ENCODE data around the gene CCDC167.

CCDC167 gene

GRCh38 chr6:37495244-37495934, 4.3 kb downstream of the CCDC167 start:
- DNase-seq (ENCODE audit: low spot score in 2 of 2) (no peak), ATAC-seq (ENCODE audit: low read depth) (no peak)
- Mint-ChIP-seq H3K27ac (no peak overlapping the region), H3K4me3 (no peak overlapping the region), H3K27me3 (no peaks in the 10 kb centered on the region), H3K4me1 (peaks cover 44% of the 10 kb centered on the region), H3K9me3 (no peaks in the 10 kb centered on the region), H3K36me3 (peaks cover 2% of the 10 kb centered on the region)

GRCh38 chr6:37493661-37493995, 6.1 kb downstream of the CCDC167 start:
- H3K36me3 Mint-ChIP-seq = peaks cover 1% of the 10 kb centered on the region
- no peaks in the 10 kb centered on the region for H3K27me3 Mint-ChIP-seq
- H3K27ac Mint-ChIP-seq = no peak overlapping the region
- ATAC-seq (ENCODE audit: low read depth) = no peak
- no peak for DNase-seq (ENCODE audit: low spot score in 2 of 2)
- no peak overlapping the region for H3K4me3 Mint-ChIP-seq
- H3K9me3 Mint-ChIP-seq = no peaks in the 10 kb centered on the region
- H3K4me1 Mint-ChIP-seq = peaks cover 42% of the 10 kb centered on the region

GRCh38 chr6:37492991-37493660, 6.6 kb downstream of the CCDC167 start:
- Mint-ChIP-seq H3K9me3 (no peaks in the 10 kb centered on the region), H3K4me3 (no peak overlapping the region), H3K4me1 (peaks cover 43% of the 10 kb centered on the region), H3K27ac (no peak overlapping the region), H3K27me3 (no peaks in the 10 kb centered on the region), H3K36me3 (peaks cover 3% of the 10 kb centered on the region)
- ATAC-seq (ENCODE audit: low read depth) = no peak
- DNase-seq (ENCODE audit: low spot score in 2 of 2) = no peak

- Mint-ChIP-seq H3K36me3 (peaks cover 3% of the 10 kb centered on the region), H3K27me3 (no peaks in the 10 kb centered on the region), H3K9me3 (no peaks in the 10 kb centered on the region), H3K4me1 (peaks cover 43% of the 10 kb centered on the region), H3K27ac (peak overlapping the region; percentile 73), H3K4me3 (no peak overlapping the region)
- ATAC-seq (ENCODE audit: low read depth) (no peak), DNase-seq (ENCODE audit: low spot score in 2 of 2) (no peak)
Observed at GRCh38 chr6:37492236-37492972, 7.3 kb downstream of the CCDC167 start.

GRCh38 chr6:37491830-37492208, 7.9 kb downstream of the CCDC167 start:
- Mint-ChIP-seq H3K4me1 (peaks cover 40% of the 10 kb centered on the region), H3K4me3 (no peak overlapping the region), H3K36me3 (peaks cover 3% of the 10 kb centered on the region), H3K27me3 (no peaks in the 10 kb centered on the region), H3K9me3 (no peaks in the 10 kb centered on the region), H3K27ac (peak overlapping the region; percentile 73)
- ATAC-seq (ENCODE audit: low read depth) (no peak), DNase-seq (ENCODE audit: low spot score in 2 of 2) (no peak)

- ATAC-seq (ENCODE audit: low read depth) = no peak
- Mint-ChIP-seq H3K36me3 (peaks cover 3% of the 10 kb centered on the region), H3K27me3 (no peaks in the 10 kb centered on the region), H3K9me3 (no peaks in the 10 kb centered on the region), H3K4me3 (no peak overlapping the region), H3K4me1 (peaks cover 38% of the 10 kb centered on the region), H3K27ac (peak overlapping the region; percentile 80)
- no peak for DNase-seq (ENCODE audit: low spot score in 2 of 2)
Observed at GRCh38 chr6:37491171-37491829, 8.4 kb downstream of the CCDC167 start.

- Mint-ChIP-seq H3K9me3 (no peaks in the 10 kb centered on the region), H3K27me3 (no peaks in the 10 kb centered on the region), H3K27ac (peak overlapping the region; percentile 80), H3K36me3 (peaks cover 3% of the 10 kb centered on the region), H3K4me3 (no peak overlapping the region), H3K4me1 (peaks cover 38% of the 10 kb centered on the region)
- DNase-seq (ENCODE audit: low spot score in 2 of 2) (no peak), ATAC-seq (ENCODE audit: low read depth) (no peak)
Observed at GRCh38 chr6:37490536-37491170, 9.0 kb downstream of the CCDC167 start.

GRCh38 chr6:37489697-37490336, 9.9 kb downstream of the CCDC167 start:
- no peak for DNase-seq (ENCODE audit: low spot score in 2 of 2)
- peak; percentile 84 for ATAC-seq (ENCODE audit: low read depth)
- Mint-ChIP-seq H3K27ac (peak overlapping the region; percentile 80), H3K4me3 (no peak overlapping the region), H3K27me3 (no peaks in the 10 kb centered on the region), H3K4me1 (peaks cover 36% of the 10 kb centered on the region), H3K36me3 (peaks cover 3% of the 10 kb centered on the region), H3K9me3 (no peaks in the 10 kb centered on the region)

- Mint-ChIP-seq H3K27ac (peak overlapping the region; percentile 80), H3K4me3 (no peak overlapping the region)
- ATAC-seq (ENCODE audit: low read depth) = no peak
Observed at GRCh38 chr6:37488476-37488875, 11.2 kb downstream of the CCDC167 start.

GRCh38 chr6:37487591-37488380, 11.9 kb downstream of the CCDC167 start:
- Mint-ChIP-seq H3K27ac (peak overlapping the region; percentile 80), H3K4me1 (peaks cover 33% of the 10 kb centered on the region), H3K36me3 (peaks cover 5% of the 10 kb centered on the region), H3K27me3 (no peaks in the 10 kb centered on the region), H3K4me3 (no peak overlapping the region), H3K9me3 (no peaks in the 10 kb centered on the region)
- no peak for ATAC-seq (ENCODE audit: low read depth)
- DNase-seq (ENCODE audit: low spot score in 2 of 2) = no peak

More at GRCh38 chr6:37488476-37488875, 11.2 kb downstream of the CCDC167 start:
- Mint-ChIP-seq H3K27me3 (no peaks in the 10 kb centered on the region), H3K36me3 (peaks cover 3% of the 10 kb centered on the region), H3K9me3 (no peaks in the 10 kb centered on the region), H3K4me1 (peaks cover 33% of the 10 kb centered on the region)
- no peak for DNase-seq (ENCODE audit: low spot score in 2 of 2)

GRCh38 chr6:37486121-37486839, 13.4 kb downstream of the CCDC167 start:
- Mint-ChIP-seq H3K27me3 (no peaks in the 10 kb centered on the region), H3K27ac (peak overlapping the region; percentile 82), H3K4me1 (peaks cover 21% of the 10 kb centered on the region), H3K9me3 (no peaks in the 10 kb centered on the region), H3K36me3 (peaks cover 12% of the 10 kb centered on the region), H3K4me3 (no peak overlapping the region)
- ATAC-seq (ENCODE audit: low read depth) = no peak
- no peak for DNase-seq (ENCODE audit: low spot score in 2 of 2)

- Mint-ChIP-seq H3K27ac (peak overlapping the region; percentile 82), H3K36me3 (peaks cover 12% of the 10 kb centered on the region), H3K4me3 (no peak overlapping the region), H3K27me3 (no peaks in the 10 kb centered on the region), H3K9me3 (no peaks in the 10 kb centered on the region), H3K4me1 (peaks cover 16% of the 10 kb centered on the region)
- ATAC-seq (ENCODE audit: low read depth) = no peak
- no peak for DNase-seq (ENCODE audit: low spot score in 2 of 2)
Observed at GRCh38 chr6:37485291-37485702, 14.4 kb downstream of the CCDC167 start.
